B cell (primary cell): ENCODE results near the gene PSMD1. TPM values are rescaled to one million over a fixed set of nuclear protein-coding genes. Genes with fewer than 3 reads are reported as not detected.

Experiments
- ATAC-seq: fragments of 200-7000 bp; cut with Tn5 transposase; one replicate; pipeline ENCODE4 v1.10.0; 2021; ENCODE audit warnings: low read depth, mild to moderate bottlenecking, moderate number of reproducible peaks, moderate library complexity
- CTCF ChIA-PET: fragments of 350-600 bp; sonication (Branson Sonifier 250); formaldehyde crosslinking; loops from one replicate; lab custom pipeline; 2021; ENCODE audit warnings: antibody characterized with exemption, inconsistent platforms; lab: Charles Lee
- POLR2A ChIA-PET: fragments of 350-600 bp; sonication (Branson Sonifier 250); formaldehyde crosslinking; loops from one replicate; lab custom pipeline; 2021; ENCODE audit warnings: antibody characterized with exemption; lab: Charles Lee
- DNase-seq: peaks from one replicate; pipeline ENCODE4 v3.0.0; 2013
- H2AFZ ChIP-seq: 2 replicates; pipeline ENCODE4 v1.6.1; 2012; ENCODE audit warnings: mild to moderate bottlenecking, low read depth, low read length; ENCODE audit not compliant: insufficient read depth, poor library complexity, severe bottlenecking
- H3K27ac ChIP-seq, 2 donors: 1 replicate in 1 of 2; 2 replicates in 1 of 2; pipeline ENCODE4 v1.5.1; 2012 to 2013; ENCODE audit warnings: low read length in 2 of 2, mild to moderate bottlenecking in 2 of 2, moderate library complexity in 1 of 2
- H3K27me3 ChIP-seq, 4 experiments: fragments of 200-600 bp in 1 of 4; sonication (generic) in 1 of 4; replicated peaks in 1 of 4; 1 replicate in 2 of 4; 2 replicates in 2 of 4; pipeline versions ENCODE4 v1.6.1 to v1.7.0; 2013 to 2016; ENCODE audit warnings: low read length in 3 of 4, mild to moderate bottlenecking in 2 of 4, mixed read lengths in 1 of 4, moderate library complexity in 1 of 4; ENCODE audit not compliant: insufficient read depth in 4 of 4, control insufficient read depth in 3 of 4; ENCODE audit errors: control extremely low read depth in 1 of 4
- H3K36me3 ChIP-seq, 2 experiments: replicated peaks in 1 of 2; 1 replicate in 1 of 2; 2 replicates in 1 of 2; pipeline versions ENCODE4 v1.6.1 to v1.7.1; 2013; ENCODE audit warnings: low read length in 1 of 2; ENCODE audit not compliant: insufficient read depth in 2 of 2, control insufficient read depth in 1 of 2; ENCODE audit errors: control extremely low read depth in 1 of 2, extremely low read depth in 1 of 2
- H3K4me1 ChIP-seq, 2 donors: fragments of 200-600 bp in 1 of 2; sonication (generic) in 1 of 2; 1 replicate in 1 of 2; 2 replicates in 1 of 2; pipeline versions ENCODE4 v1.5.1 to v1.6.1; 2013 to 2017; ENCODE audit warnings: low read length in 2 of 2; ENCODE audit not compliant: control insufficient read depth in 2 of 2, insufficient read depth in 2 of 2
- H3K4me2 ChIP-seq: replicated peaks from 2 replicates; pipeline ENCODE3; 2012; ENCODE audit warnings: mild to moderate bottlenecking, low read depth, low read length; ENCODE audit not compliant: poor library complexity, severe bottlenecking
- H3K4me3 ChIP-seq, 5 experiments: fragments of 200-600 bp in 1 of 5; sonication (generic) in 1 of 5; 1 replicate in 3 of 5; 2 replicates in 2 of 5; pipeline versions ENCODE4 v1.5.1 to v1.7.0; 2011 to 2016; ENCODE audit warnings: low read length in 4 of 5, mild to moderate bottlenecking in 4 of 5, low read depth in 2 of 5, control low read depth in 1 of 5, moderate library complexity in 1 of 5; ENCODE audit not compliant: insufficient read depth in 1 of 5; ENCODE audit errors: control extremely low read depth in 1 of 5, extremely low read depth in 1 of 5
- H3K79me2 ChIP-seq: fragments of 200-600 bp; sonication (generic); one replicate; pipeline ENCODE4 v1.6.0; 2016; ENCODE audit warnings: low read length; ENCODE audit not compliant: control insufficient read depth, insufficient read depth
- H3K9ac ChIP-seq: fragments of 200-600 bp; sonication (generic); 2 replicates; pipeline ENCODE4 v1.6.1; 2017; ENCODE audit warnings: mild to moderate bottlenecking, low read length, moderate library complexity
- H3K9me3 ChIP-seq, 3 donors: one replicate each; pipeline versions ENCODE4 v1.6.1 to v1.7.1; 2013; ENCODE audit warnings: low read length in 2 of 3; ENCODE audit not compliant: control insufficient read depth in 2 of 3, insufficient read depth in 1 of 3; ENCODE audit errors: control extremely low read depth in 1 of 3
- H4K20me1 ChIP-seq: 2 replicates; pipeline ENCODE4 v1.6.0; 2012; ENCODE audit warnings: mild to moderate bottlenecking, low read length; ENCODE audit not compliant: insufficient read depth, control insufficient read depth, poor library complexity, severe bottlenecking
- H3K27ac Mint-ChIP-seq: one replicate; pipeline ENCODE4 v1.8.0; 2021; ENCODE audit warnings: mixed read lengths
- H3K27me3 Mint-ChIP-seq: one replicate; pipeline ENCODE4 v1.8.0; 2021; ENCODE audit warnings: mixed read lengths
- H3K4me1 Mint-ChIP-seq: one replicate; pipeline ENCODE4 v1.8.0; 2021; ENCODE audit warnings: mixed read lengths
- H3K4me3 Mint-ChIP-seq: one replicate; pipeline ENCODE4 v1.8.0; 2021; ENCODE audit warnings: mixed read lengths
- H3K9me3 Mint-ChIP-seq: one replicate; pipeline ENCODE4 v1.8.0; 2022; ENCODE audit warnings: mixed read lengths; ENCODE audit not compliant: insufficient read depth
- EZH2 ChIP-seq: IDR thresholded peaks from 2 replicates; pipeline ENCODE4 v1.6.1; 2012; ENCODE audit warnings: borderline replicate concordance, low read depth, mild to moderate bottlenecking, moderate library complexity, low read length; ENCODE audit not compliant: insufficient read depth, poor library complexity, severe bottlenecking
- WGBS: methylation state at CpG from one replicate; pipeline ENCODE4 v1.1.5; 2013; ENCODE audit warnings: missing lambda C conversion rate; ENCODE audit not compliant: insufficient coverage; 5-methylcytosine and 5-hydroxymethylcytosine counted together
- intact Hi-C: fragments of 100-400 bp; cut with micrococcal nuclease; formaldehyde crosslinking; loops from one replicate; pipeline ENCODE4 v1.10.0; 2022
- polyA plus RNA-seq: library from polyadenylated mRNA; depleted of rRNA; stranded (reverse); fragments of >200 nt; gene quantifications from 2 replicates; pipeline ENCODE4 v1.2.3, GENCODE V29; 2012
- total RNA-seq, 2 donors: library from RNA; stranded (reverse); fragments of 120-200 nt in 1 of 2; gene quantifications; 1 replicate in 1 of 2; 2 replicates in 1 of 2; pipeline versions ENCODE4 v1.2.3 to v1.2.4, GENCODE V29; 2013 to 2022
- TF ChIP-seq, protein P1 (sequence below): fragments of 200-600 bp; IDR thresholded peaks from one replicate; pipeline ENCODE4 v1.8.0; 2022; ENCODE audit warnings: antibody characterized with exemption, mild to moderate bottlenecking

The PSMD1 gene
- total and polyA plus RNA-seq, 2 donors (not counting 1 experiment from before 2014, with no cell fraction given) = 21.5 to 48.2 TPM

DNA sequence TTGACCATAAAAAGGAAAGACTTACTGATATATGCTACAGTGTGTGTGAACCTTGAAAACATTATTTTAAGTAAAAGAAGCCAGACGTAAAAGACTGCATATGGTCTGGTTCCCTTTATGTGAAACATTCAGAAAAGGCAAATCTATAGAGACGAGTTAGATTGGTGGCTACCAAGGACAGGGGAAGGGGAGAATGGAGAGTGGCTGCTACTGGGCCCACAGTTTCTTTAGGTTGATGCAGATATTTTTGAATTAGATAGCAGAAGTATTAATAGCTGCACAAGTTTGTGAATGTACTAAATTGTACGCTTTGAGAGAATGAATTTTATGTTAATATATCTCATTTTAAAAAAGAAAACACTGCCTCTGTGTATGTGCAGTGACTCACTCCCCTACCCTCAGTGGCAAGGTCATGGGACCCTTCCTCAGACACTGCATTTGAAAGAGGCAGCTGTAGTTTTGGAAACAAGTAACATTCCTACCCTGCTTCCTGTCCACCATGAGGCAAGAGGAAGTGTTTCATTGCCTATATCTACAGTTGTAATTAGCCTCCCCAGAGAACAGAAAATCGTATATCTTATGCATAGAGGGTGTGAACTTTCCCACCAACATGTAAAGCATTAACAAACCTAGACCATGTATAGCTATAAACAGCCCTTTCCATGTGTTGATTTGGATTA lies 111.9 kb downstream of the PSMD1 start:
- Mint-ChIP-seq H3K27ac (no peak overlapping the region), H3K9me3 (no peaks in the 10 kb centered on the region), H3K4me1 (peaks cover 3% of the 10 kb centered on the region), H3K27me3 (no peaks in the 10 kb centered on the region), H3K4me3 (no peak overlapping the region)
- H3K9ac ChIP-seq = no peak overlapping the region
- no peak overlapping the region for H3K4me2 ChIP-seq
- ChIA-PET CTCF (interaction anchor here (1.0 kb wide), 1 partner anchor 12 kb away, joined by 3 read pairs; no protein-coding TSS in a partner anchor), POLR2A (no interaction called here)
- H3K4me1 ChIP-seq = no peaks in the 10 kb centered on the region
- no peaks in the 10 kb centered on the region for H3K27me3 ChIP-seq
- WGBS = 96% methylated on average over 2 of the region's 4 CpGs
- DNase-seq (no peak), ATAC-seq (no peak)
- H4K20me1 ChIP-seq = no peaks in the 10 kb centered on the region
- no peaks in the 10 kb centered on the region for H3K9me3 ChIP-seq
- intact Hi-C loops = no loop called here
- TF ChIP-seq, protein P1, sequence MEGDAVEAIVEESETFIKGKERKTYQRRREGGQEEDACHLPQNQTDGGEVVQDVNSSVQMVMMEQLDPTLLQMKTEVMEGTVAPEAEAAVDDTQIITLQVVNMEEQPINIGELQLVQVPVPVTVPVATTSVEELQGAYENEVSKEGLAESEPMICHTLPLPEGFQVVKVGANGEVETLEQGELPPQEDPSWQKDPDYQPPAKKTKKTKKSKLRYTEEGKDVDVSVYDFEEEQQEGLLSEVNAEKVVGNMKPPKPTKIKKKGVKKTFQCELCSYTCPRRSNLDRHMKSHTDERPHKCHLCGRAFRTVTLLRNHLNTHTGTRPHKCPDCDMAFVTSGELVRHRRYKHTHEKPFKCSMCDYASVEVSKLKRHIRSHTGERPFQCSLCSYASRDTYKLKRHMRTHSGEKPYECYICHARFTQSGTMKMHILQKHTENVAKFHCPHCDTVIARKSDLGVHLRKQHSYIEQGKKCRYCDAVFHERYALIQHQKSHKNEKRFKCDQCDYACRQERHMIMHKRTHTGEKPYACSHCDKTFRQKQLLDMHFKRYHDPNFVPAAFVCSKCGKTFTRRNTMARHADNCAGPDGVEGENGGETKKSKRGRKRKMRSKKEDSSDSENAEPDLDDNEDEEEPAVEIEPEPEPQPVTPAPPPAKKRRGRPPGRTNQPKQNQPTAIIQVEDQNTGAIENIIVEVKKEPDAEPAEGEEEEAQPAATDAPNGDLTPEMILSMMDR = no peak
- no peak for TF ChIP-seq EZH2
- no peak overlapping the region for H2AFZ ChIP-seq
- no peak overlapping the region for H3K4me3 ChIP-seq
- peaks cover 0 to 49% of the 10 kb centered on the region in 2 experiments for H3K36me3 ChIP-seq
- H3K27ac ChIP-seq = no peak overlapping the region
- no peaks in the 10 kb centered on the region for H3K79me2 ChIP-seq

DNA sequence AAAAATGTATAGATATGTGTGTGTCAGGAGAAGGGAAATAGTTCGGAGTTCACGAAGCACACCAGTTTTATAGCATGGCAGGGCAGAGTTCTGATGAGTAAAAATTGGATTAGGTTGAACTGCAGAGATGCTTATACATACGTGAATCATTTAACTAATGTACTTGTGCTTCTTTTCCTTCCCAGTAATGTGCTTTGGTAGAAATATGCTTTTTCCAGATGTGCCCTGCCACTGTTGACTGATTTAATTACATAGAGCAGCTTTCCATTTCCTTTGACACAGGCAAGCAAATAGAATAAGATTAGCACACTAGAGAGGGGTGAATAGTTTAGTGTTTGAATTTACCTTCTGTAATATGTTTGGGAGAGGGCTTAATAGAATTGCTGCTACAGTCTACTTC lies 112.8 kb downstream of the PSMD1 start:
- TF ChIP-seq EZH2 = no peak
- TF ChIP-seq, protein P1 = no peak
- no peak overlapping the region for H3K4me3 Mint-ChIP-seq
- no peak overlapping the region for H3K4me3 ChIP-seq
- no peaks in the 10 kb centered on the region for H3K27me3 Mint-ChIP-seq
- POLR2A ChIA-PET = no interaction called here
- peaks cover 0 to 52% of the 10 kb centered on the region in 2 experiments for H3K36me3 ChIP-seq
- H3K27ac Mint-ChIP-seq = no peak overlapping the region
- H2AFZ ChIP-seq = no peak overlapping the region
- H3K27ac ChIP-seq = no peak overlapping the region
- H3K9me3 ChIP-seq = no peaks in the 10 kb centered on the region
- H3K4me2 ChIP-seq = no peak overlapping the region
- no peaks in the 10 kb centered on the region for H4K20me1 ChIP-seq
- DNase-seq (no peak), ATAC-seq (no peak)
- no peak overlapping the region for H3K9ac ChIP-seq
- H3K79me2 ChIP-seq = no peaks in the 10 kb centered on the region
- 100% methylated on average over 2 of the region's 3 CpGs for whole genome bisulfite sequencing
- intact Hi-C loops = no loop called here
- no peaks in the 10 kb centered on the region for H3K9me3 Mint-ChIP-seq
- H3K4me1 ChIP-seq = no peaks in the 10 kb centered on the region
- H3K4me1 Mint-ChIP-seq = peaks cover 3% of the 10 kb centered on the region
- CTCF ChIA-PET = no interaction called here
- no peaks in the 10 kb centered on the region for H3K27me3 ChIP-seq
